Tibial nerve (tissue), 4 donors: Measurements from ENCODE around the gene CCDC159. TPM values are rescaled to one million over a fixed set of nuclear protein-coding genes. Genes with fewer than 3 reads are reported as not detected.
"Not testable (repeated sequence)": the region's sequence is repeated elsewhere in the genome, so short reads cannot be mapped to it uniquely, and the experiment has no call there.

Source experiments
- DNase-seq, 2 donors: peaks; one replicate each; pipeline ENCODE4 v3.0.0-alpha.2; 2019; ENCODE audit warnings: low spot score in 2 of 2
- H3K27ac ChIP-seq, 4 donors: fragments of 200-600 bp; sonication (generic) in 3 of 4; one replicate each; pipeline ENCODE4 v1.5.1; 2017 to 2019; ENCODE audit warnings: mild to moderate bottlenecking in 1 of 4
- H3K27me3 ChIP-seq, 2 donors: fragments of 200-600 bp; sonication (generic) in 1 of 2; one replicate each; pipeline versions ENCODE4 v1.5.1 to v1.6.0; 2017 to 2019
- H3K36me3 ChIP-seq, 3 donors: fragments of 200-600 bp; sonication (generic); one replicate each; pipeline ENCODE4 v1.5.1; 2018 to 2019
- H3K4me1 ChIP-seq, 4 donors: fragments of 200-600 bp; sonication (generic) in 3 of 4; one replicate each; pipeline ENCODE4 v1.5.1; 2017 to 2019
- H3K4me3 ChIP-seq, 4 donors: fragments of 200-600 bp; sonication (generic) in 3 of 4; one replicate each; pipeline ENCODE4 v1.5.1; 2017 to 2019; ENCODE audit warnings: mild to moderate bottlenecking in 1 of 4, moderate library complexity in 1 of 4
- H3K9me3 ChIP-seq, 4 donors: fragments of 200-600 bp; sonication (generic) in 3 of 4; one replicate each; pipeline ENCODE4 v1.5.1; 2017 to 2019
- CTCF ChIP-seq, 5 experiments: fragments of 200-600 bp in 3 of 5; fragments of 450-650 bp in 2 of 5; sonication (generic) in 3 of 5; IDR thresholded peaks; one replicate each; pipeline ENCODE4 v1.5.1; 2016 to 2019; ENCODE audit warnings: antibody characterized with exemption in 5 of 5, mild to moderate bottlenecking in 3 of 5, moderate library complexity in 2 of 5
- EP300 ChIP-seq, 2 donors: sonication (generic); formaldehyde crosslinking; IDR thresholded peaks; one replicate each; pipeline ENCODE4 v1.6.1; 2017; ENCODE audit warnings: antibody characterized with exemption in 2 of 2, mild to moderate bottlenecking in 1 of 2
- POLR2A ChIP-seq, 2 donors: fragments of 450-650 bp; IDR thresholded peaks; one replicate each; pipeline ENCODE4 v1.6.1; 2017; ENCODE audit warnings: antibody characterized with exemption in 2 of 2, mild to moderate bottlenecking in 2 of 2, moderate library complexity in 2 of 2
- WGBS, 2 donors: methylation state at CpG; one replicate each; pipeline ENCODE4 v1.1.5; 2018; 5-methylcytosine and 5-hydroxymethylcytosine counted together
- total RNA-seq, 4 donors: library from RNA; depleted of rRNA; stranded (reverse); fragments of >200 nt; gene quantifications; one replicate each; pipeline ENCODE4 v1.1.0, GENCODE V29; 2016

Gene CCDC159
- total RNA-seq, 4 donors from 2014 or later, result 23.2 to 33.7 (median 30.8) TPM

GRCh38 chr19:11332822-11333221 is 13.5 kb upstream of the CCDC159 start:
- Histone ChIP-seq H3K27ac (no peak overlapping the region), H3K27me3 (no peaks in the 10 kb centered on the region), H3K36me3 (peaks cover 4 to 96% (median 4%) of the 10 kb centered on the region in 3 donors), H3K4me3 (no peak overlapping the region), H3K4me1 (peaks cover 0 to 1% (median 0%) of the 10 kb centered on the region in 4 donors), H3K9me3 (no peaks in the 10 kb centered on the region)
- TF ChIP-seq POLR2A (IDR thresholded peaks at IDR 0.05), result no peak
- TF ChIP-seq EP300 (IDR thresholded peaks at IDR 0.05), result no peak
- TF ChIP-seq CTCF (IDR thresholded peaks at IDR 0.05), result no peak
- WGBS, 2 donors, result 94 to 95% methylated on average over 5 of the region's 5 CpGs
- no peak for DNase-seq

GRCh38 chr19:11333838-11334237 is 12.5 kb upstream of the CCDC159 start:
- not testable (repeated sequence) for H3K27ac ChIP-seq, H3K4me3 ChIP-seq, DNase-seq, H3K27me3 ChIP-seq, H3K9me3 ChIP-seq
- WGBS, 2 donors, result 86 to 87% methylated on average over 9 of the region's 9 CpGs
- peaks cover 0 to 12% (median 1%) of the 10 kb centered on the region in 4 donors for H3K4me1 ChIP-seq
- peaks cover 4 to 86% (median 4%) of the 10 kb centered on the region in 3 donors for H3K36me3 ChIP-seq

- peaks cover 4 to 68% (median 4%) of the 10 kb centered on the region in 3 donors for H3K36me3 ChIP-seq
- 92 to 95% methylated on average over 11 to 16 of the region's 17 CpGs for WGBS, 2 donors
- no peak overlapping the region for H3K4me3 ChIP-seq
Measured at GRCh38 chr19:11335449-11336146, 10.7 kb upstream of the CCDC159 start.

GRCh38 chr19:11337080-11337479 is 9.2 kb upstream of the CCDC159 start:
- TF ChIP-seq CTCF (IDR thresholded peaks at IDR 0.05) (no peak), POLR2A (IDR thresholded peaks at IDR 0.05) (no peak), EP300 (IDR thresholded peaks at IDR 0.05) (no peak)
- Histone ChIP-seq H3K4me3 (no peak overlapping the region), H3K36me3 (peaks cover 4 to 62% (median 4%) of the 10 kb centered on the region in 3 donors), H3K9me3 (no peaks in the 10 kb centered on the region), H3K27me3 (no peaks in the 10 kb centered on the region), H3K4me1 (peaks cover 0 to 24% (median 7%) of the 10 kb centered on the region in 4 donors), H3K27ac (no peak overlapping the region)
- DNase-seq, result no peak
- WGBS, 2 donors, result 74 to 81% methylated on average over 14 of the region's 14 CpGs

More at GRCh38 chr19:11335449-11336146, 10.7 kb upstream of the CCDC159 start:
- TF ChIP-seq EP300 (IDR thresholded peaks at IDR 0.05), result no peak
- no peak for TF ChIP-seq CTCF (IDR thresholded peaks at IDR 0.05)
- no peak for DNase-seq
- peaks cover 0 to 24% (median 7%) of the 10 kb centered on the region in 4 donors for H3K4me1 ChIP-seq
- H3K27me3 ChIP-seq, result no peaks in the 10 kb centered on the region
- no peak overlapping the region for H3K27ac ChIP-seq
- no peaks in the 10 kb centered on the region for H3K9me3 ChIP-seq

GRCh38 chr19:11338121-11338520 is 8.2 kb upstream of the CCDC159 start:
- peak overlapping the region in 2 of 4 donors; percentile 82 to 84 for H3K4me3 ChIP-seq
- H3K4me1 ChIP-seq, result peaks cover 0 to 26% (median 7%) of the 10 kb centered on the region in 4 donors
- WGBS, 2 donors, result 77 to 86% methylated on average over 7 of the region's 7 CpGs
- no peaks in the 10 kb centered on the region for H3K27me3 ChIP-seq
- H3K27ac ChIP-seq, result peak overlapping the region in 3 of 4 donors; percentile 86 to 92 (median 90)
- H3K36me3 ChIP-seq, result peaks cover 0 to 60% (median 4%) of the 10 kb centered on the region in 3 donors
- DNase-seq, result no peak
- TF ChIP-seq POLR2A (IDR thresholded peaks at IDR 0.05) (no peak), CTCF (IDR thresholded peaks at IDR 0.05) (no peak), EP300 (IDR thresholded peaks at IDR 0.05) (no peak)
- H3K9me3 ChIP-seq, result no peaks in the 10 kb centered on the region
